Limb (tissue), 2 donors: ENCODE measurements around the gene CORO6.

Experiments used
- DNase-seq, 2 donors: peaks; one replicate each; pipeline ENCODE4 v3.0.0-alpha.2; 2016; ENCODE audit errors: extremely low spot score in 2 of 2

The CORO6 gene

DNA sequence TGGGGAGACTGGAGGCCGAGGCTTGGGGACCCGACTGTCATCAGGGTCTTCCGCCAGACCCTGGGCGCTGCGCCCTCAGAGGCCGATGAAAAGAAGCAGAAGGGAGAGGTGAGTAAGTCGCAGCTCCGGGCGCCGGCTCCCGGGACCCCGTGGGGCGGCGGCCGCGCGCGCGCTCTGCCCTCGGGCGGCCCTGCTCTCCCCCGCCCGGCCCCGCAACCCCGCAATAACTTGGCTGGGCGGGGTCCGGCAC is 55.5 kb downstream of the CORO6 start:
- no peak for DNase-seq

GRCh38 chr17:29566473-29567303 is 56.0 kb downstream of the CORO6 start, which contains the start of gene ABHD15:
Gene ABHD15, minus strand, starts transcription at chr17:29567037. Its CDS starts 71 bp downstream, at chr17:29566966.
- peak; percentile 21 to 70 for DNase-seq

DNA sequence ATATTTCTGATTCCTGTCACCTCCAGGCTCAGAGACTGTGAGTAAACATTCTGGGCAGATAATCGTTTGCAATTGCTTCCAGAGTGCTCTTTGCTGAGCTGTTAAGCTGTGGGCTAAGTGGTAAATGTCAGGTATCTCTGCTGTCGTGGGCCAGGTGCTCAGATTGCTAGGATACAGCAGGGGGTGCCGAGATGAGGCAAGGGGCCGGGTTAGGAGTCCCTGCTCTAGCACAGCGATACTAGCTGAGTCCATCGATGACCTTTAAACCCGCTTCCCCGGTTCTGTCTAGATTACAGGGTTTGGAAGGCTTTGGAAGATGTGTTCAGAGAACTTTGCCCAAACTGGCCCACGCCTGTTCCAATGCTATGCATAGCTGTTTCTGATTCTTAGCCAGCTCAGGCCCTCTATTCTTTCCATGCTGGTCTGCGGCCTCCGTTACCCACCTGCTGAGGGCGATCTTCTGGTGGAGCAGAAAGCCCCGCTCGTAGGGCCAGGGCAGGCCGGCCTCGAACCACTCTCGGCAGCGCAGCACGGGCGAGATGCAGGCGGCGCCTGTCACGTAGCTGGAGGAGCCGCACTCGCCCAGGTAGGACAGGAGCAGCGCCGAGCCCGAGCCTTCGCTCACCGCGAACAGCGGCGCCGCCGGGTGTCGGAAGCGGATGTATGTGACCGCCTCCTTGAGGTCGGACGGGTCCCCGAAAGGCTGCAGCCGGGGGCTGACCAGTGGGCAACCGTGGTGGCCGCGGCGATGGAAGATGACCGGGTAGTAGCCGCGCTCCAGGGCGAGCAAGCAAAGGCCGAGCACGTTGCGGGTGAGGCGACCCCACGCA is 56.9 kb downstream of the CORO6 start:
- peak in 1 of 2 donors; percentile 49 for DNase-seq
